SK-N-SH (cell line): Measurements from ENCODE around the gene MAGI2. TPM values are rescaled to one million over a fixed set of nuclear protein-coding genes. Genes with fewer than 3 reads are reported as not detected.
A peak's percentile ranks its signal among the peaks of the same experiment; 100 is the strongest.

Experiments
- CTCF ChIA-PET: fragments of 300-600, 350-600 bp; formaldehyde crosslinking; extraction: SDS; loops from one replicate; lab custom pipeline; 2021; lab: Yijun Ruan, JAX
- POLR2A ChIA-PET: fragments of 350-600 bp; sonication (Branson Sonifier 250); formaldehyde crosslinking; extraction: SDS; loops from one replicate; lab custom pipeline; 2020; ENCODE audit warnings: antibody characterized with exemption, inconsistent platforms; lab: Yijun Ruan, JAX
- DNase-seq: peaks from one replicate; pipeline ENCODE4 v3.0.0; 2012
- H2AFZ ChIP-seq: fragments of 200-600 bp; sonication (generic); 2 replicates; pipeline ENCODE4 v1.8.1; 2016; ENCODE audit warnings: antibody characterized with exemption, mild to moderate bottlenecking, low read depth
- H3F3A ChIP-seq: fragments of 200-600 bp; sonication (generic); replicated peaks from 2 replicates; pipeline ENCODE3; 2016; ENCODE audit warnings: antibody characterized with exemption, mild to moderate bottlenecking; ENCODE audit not compliant: insufficient read depth
- H3K27ac ChIP-seq, 2 experiments: fragments of 200-500 bp in 1 of 2; fragments of 200-600 bp in 1 of 2; sonication (Bioruptor generic) in 1 of 2; sonication (generic), shearing (Covaris generic) in 1 of 2; 2 replicates each; pipeline versions ENCODE4 v1.5.1 to v1.6.1; 2014 to 2016; ENCODE audit warnings: low read depth in 2 of 2, inconsistent platforms in 1 of 2, low read length in 1 of 2, mild to moderate bottlenecking in 1 of 2, mixed read lengths in 1 of 2
- H3K27me3 ChIP-seq: fragments of 200-600 bp; sonication (generic), shearing (Covaris generic); 2 replicates; pipeline ENCODE4 v1.6.1; 2016; ENCODE audit warnings: mixed run types; ENCODE audit not compliant: insufficient read depth
- H3K36me3 ChIP-seq, 2 experiments: fragments of 200-500 bp in 1 of 2; fragments of 200-600 bp in 1 of 2; sonication (Bioruptor generic) in 1 of 2; sonication (generic) in 1 of 2; replicated peaks in 1 of 2; 2 replicates each; pipeline versions ENCODE3 to v1.5.1; 2014 to 2016; ENCODE audit warnings: low read length in 1 of 2, mild to moderate bottlenecking in 1 of 2; ENCODE audit not compliant: insufficient read depth in 2 of 2, control insufficient read depth in 1 of 2
- H3K4me1 ChIP-seq, 2 experiments: fragments of 200-500 bp in 1 of 2; fragments of 200-600 bp in 1 of 2; sonication (Bioruptor generic) in 1 of 2; sonication (generic), shearing (Covaris generic) in 1 of 2; 2 replicates each; pipeline versions ENCODE4 v1.5.1 to v1.6.1; 2014 to 2016; ENCODE audit warnings: low read depth in 1 of 2, low read length in 1 of 2, mixed run types in 1 of 2; ENCODE audit not compliant: insufficient read depth in 2 of 2, control insufficient read depth in 1 of 2
- H3K4me2 ChIP-seq: fragments of 200-600 bp; sonication (generic), shearing (Covaris generic); 2 replicates; pipeline ENCODE4 v1.6.1; 2017; ENCODE audit warnings: mixed run types
- H3K4me3 ChIP-seq, 2 experiments: fragments of 200-500 bp in 1 of 2; fragments of 200-600 bp in 1 of 2; sonication (Bioruptor generic) in 1 of 2; sonication (generic), shearing (Covaris generic) in 1 of 2; 2 replicates each; pipeline versions ENCODE4 v1.5.1 to v1.8.1; 2014 to 2016; ENCODE audit warnings: low read depth in 2 of 2, inconsistent platforms in 1 of 2, low read length in 1 of 2, mild to moderate bottlenecking in 1 of 2, mixed read lengths in 1 of 2, moderate library complexity in 1 of 2
- H3K79me2 ChIP-seq: fragments of 200-600 bp; sonication (generic); 2 replicates; pipeline ENCODE4 v1.8.1; 2017; ENCODE audit warnings: mild to moderate bottlenecking; ENCODE audit not compliant: insufficient read depth
- H3K9ac ChIP-seq: fragments of 200-600 bp; sonication (generic); 2 replicates; pipeline ENCODE4 v1.6.1; 2017; ENCODE audit warnings: mixed run types
- H3K9me2 ChIP-seq: fragments of 200-600 bp; sonication (generic); 2 replicates; pipeline ENCODE4 v1.6.1; 2017; ENCODE audit warnings: mixed run types
- H3K9me3 ChIP-seq: fragments of 200-600 bp; sonication (generic); 2 replicates; pipeline ENCODE4 v1.6.1; 2017; ENCODE audit warnings: mixed run types, mild to moderate bottlenecking, moderate library complexity
- H4K20me1 ChIP-seq: fragments of 200-600 bp; sonication (generic); 2 replicates; pipeline ENCODE4 v1.6.1; 2017; ENCODE audit warnings: mild to moderate bottlenecking, mixed run types; ENCODE audit not compliant: insufficient read depth
- EZH2phosphoT487 ChIP-seq: fragments of 200-600 bp; sonication (generic); IDR thresholded peaks from 2 replicates; pipeline ENCODE4 v1.6.1; 2017; ENCODE audit warnings: low read depth, mixed run types, mild to moderate bottlenecking, antibody characterized with exemption, moderate library complexity, borderline replicate concordance
- FOXJ3 ChIP-seq: sonication (generic); formaldehyde crosslinking; IDR thresholded peaks from 2 replicates; pipeline ENCODE4 v1.5.1; 2020; ENCODE audit warnings: mild to moderate bottlenecking, missing genetic modification reagents
- RAD21 ChIP-seq: IDR thresholded peaks from 2 replicates; pipeline ENCODE4 v1.6.1; 2012; ENCODE audit warnings: mild to moderate bottlenecking, low read length
- RFX5 ChIP-seq: IDR thresholded peaks from 2 replicates; pipeline ENCODE4 v1.6.1; 2012; ENCODE audit warnings: mild to moderate bottlenecking, improper control_type of control experiment, low read length
- SMC3 ChIP-seq: IDR thresholded peaks from 2 replicates; pipeline ENCODE4 v1.6.1; 2012; ENCODE audit warnings: low read depth, low read length, improper control_type of control experiment
- WGBS: methylation state at CpG from one replicate; pipeline ENCODE4 v1.1.6; 2017; ENCODE audit warnings: low lambda C conversion rate; 5-methylcytosine and 5-hydroxymethylcytosine counted together
- polyA plus RNA-seq, 3 experiments: library from polyadenylated mRNA; depleted of rRNA; stranded (reverse); fragments of >200 nt; gene quantifications; 2 replicates each; pipeline ENCODE4 v1.2.3, GENCODE V29; 2012
- TF ChIP-seq, protein P1 (sequence below): fragments of 200-600 bp; sonication (generic); IDR thresholded peaks from 2 replicates; pipeline ENCODE4 v1.6.1; 2017; ENCODE audit warnings: antibody characterized with exemption, mild to moderate bottlenecking, moderate library complexity
- TF ChIP-seq, protein P2 (sequence below): fragments of 150-350 bp; IDR thresholded peaks from 2 replicates; pipeline ENCODE4 v1.6.1; 2016; ENCODE audit warnings: mild to moderate bottlenecking, low read depth, low read length
- TF ChIP-seq, protein P3 (sequence below): IDR thresholded peaks from 2 replicates; pipeline ENCODE4 v1.6.1; 2012; ENCODE audit warnings: mild to moderate bottlenecking, low read depth, low read length, moderate library complexity
- TF ChIP-seq, protein P4 (sequence below): IDR thresholded peaks from 2 replicates; pipeline ENCODE4 v1.4.0; 2012; ENCODE audit warnings: low read depth, borderline replicate concordance

The MAGI2 gene
- polyA plus RNA-seq, 1 of the 3 experiments (the other 2 are of a cell fraction): 1.1 TPM

DNA sequence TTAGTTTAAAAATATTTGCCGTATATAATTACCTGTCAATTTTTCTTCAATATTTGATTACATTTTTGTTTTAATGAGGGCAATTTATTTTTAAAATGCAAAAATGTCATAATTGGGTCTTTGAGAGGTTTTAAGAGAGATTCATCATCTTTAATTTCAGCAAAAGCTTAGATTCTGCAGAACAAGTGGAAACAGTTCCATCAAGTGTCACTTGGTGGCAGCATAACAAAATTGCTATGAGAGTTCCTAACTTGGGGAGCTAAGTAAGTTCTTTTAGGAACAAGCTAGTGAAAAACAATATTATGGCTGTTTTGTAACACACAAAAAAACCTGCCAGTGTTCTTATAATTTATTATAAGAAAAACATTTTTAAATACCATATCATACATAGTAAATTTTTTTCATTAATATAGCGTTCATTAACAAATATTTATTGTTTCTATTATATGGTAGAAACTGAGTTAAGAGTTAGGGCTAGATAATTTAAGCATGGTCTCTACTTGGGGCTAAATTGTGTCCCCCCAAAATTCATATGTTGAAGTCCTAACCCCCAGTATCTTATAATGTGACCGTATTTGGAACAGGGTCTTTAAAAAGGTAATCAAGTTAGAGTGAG is 155.2 kb downstream of the MAGI2 start (continued):
- TF ChIP-seq, protein P1, sequence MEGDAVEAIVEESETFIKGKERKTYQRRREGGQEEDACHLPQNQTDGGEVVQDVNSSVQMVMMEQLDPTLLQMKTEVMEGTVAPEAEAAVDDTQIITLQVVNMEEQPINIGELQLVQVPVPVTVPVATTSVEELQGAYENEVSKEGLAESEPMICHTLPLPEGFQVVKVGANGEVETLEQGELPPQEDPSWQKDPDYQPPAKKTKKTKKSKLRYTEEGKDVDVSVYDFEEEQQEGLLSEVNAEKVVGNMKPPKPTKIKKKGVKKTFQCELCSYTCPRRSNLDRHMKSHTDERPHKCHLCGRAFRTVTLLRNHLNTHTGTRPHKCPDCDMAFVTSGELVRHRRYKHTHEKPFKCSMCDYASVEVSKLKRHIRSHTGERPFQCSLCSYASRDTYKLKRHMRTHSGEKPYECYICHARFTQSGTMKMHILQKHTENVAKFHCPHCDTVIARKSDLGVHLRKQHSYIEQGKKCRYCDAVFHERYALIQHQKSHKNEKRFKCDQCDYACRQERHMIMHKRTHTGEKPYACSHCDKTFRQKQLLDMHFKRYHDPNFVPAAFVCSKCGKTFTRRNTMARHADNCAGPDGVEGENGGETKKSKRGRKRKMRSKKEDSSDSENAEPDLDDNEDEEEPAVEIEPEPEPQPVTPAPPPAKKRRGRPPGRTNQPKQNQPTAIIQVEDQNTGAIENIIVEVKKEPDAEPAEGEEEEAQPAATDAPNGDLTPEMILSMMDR: peak; percentile 97
- TF ChIP-seq, protein P2, sequence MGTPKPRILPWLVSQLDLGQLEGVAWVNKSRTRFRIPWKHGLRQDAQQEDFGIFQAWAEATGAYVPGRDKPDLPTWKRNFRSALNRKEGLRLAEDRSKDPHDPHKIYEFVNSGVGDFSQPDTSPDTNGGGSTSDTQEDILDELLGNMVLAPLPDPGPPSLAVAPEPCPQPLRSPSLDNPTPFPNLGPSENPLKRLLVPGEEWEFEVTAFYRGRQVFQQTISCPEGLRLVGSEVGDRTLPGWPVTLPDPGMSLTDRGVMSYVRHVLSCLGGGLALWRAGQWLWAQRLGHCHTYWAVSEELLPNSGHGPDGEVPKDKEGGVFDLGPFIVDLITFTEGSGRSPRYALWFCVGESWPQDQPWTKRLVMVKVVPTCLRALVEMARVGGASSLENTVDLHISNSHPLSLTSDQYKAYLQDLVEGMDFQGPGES: no peak
- TF ChIP-seq EZH2phosphoT487 (no peak), SMC3 (peak; percentile 84), FOXJ3 (no peak), RFX5 (no peak)

DNA sequence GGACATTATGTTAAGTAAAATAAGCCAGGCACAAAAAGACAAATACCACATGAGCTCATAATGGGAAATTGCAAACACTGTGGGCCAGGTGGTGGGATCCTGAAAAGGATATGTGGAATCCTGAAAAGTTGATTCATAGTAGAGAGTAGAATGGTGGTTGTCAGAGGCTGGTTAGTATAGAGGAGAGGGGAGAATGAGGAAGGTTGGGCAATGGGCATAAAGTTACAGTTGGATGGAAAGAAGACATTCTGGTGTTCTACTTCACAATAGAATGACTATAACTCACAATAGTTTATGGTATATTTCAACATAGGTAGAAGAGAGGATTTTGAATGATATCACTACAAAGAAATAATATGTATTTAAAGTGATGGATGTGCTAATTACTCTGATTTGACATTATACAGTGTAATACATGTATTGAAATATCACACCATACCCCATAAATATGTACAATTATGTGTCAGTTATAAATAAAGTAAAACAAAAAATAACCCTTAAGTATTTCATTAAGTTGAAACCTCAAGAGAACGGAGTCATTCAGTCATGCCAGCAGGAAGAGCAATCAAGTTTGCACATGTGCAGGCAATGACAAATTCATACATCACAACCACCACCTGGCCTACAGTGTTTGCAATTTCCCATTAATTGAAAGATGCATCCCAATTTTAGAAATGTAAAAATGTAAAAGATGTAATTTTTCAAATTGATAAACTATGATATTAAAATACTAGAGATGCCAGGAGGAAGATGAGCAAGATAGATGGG is 156.7 kb downstream of the MAGI2 start:
- Histone ChIP-seq H3K36me3 (no peaks in the 10 kb centered on the region), H3K27me3 (no peaks in the 10 kb centered on the region), H3K4me1 (no peaks in the 10 kb centered on the region; a peak in 1 of 4 replicates), H3K9me2 (no peaks in the 10 kb centered on the region), H3K4me3 (no peak overlapping the region), H3K79me2 (no peaks in the 10 kb centered on the region), H3K27ac (no peak overlapping the region), H4K20me1 (no peaks in the 10 kb centered on the region), H3K9ac (no peak overlapping the region), H3K9me3 (no peaks in the 10 kb centered on the region), H3K4me2 (no peak overlapping the region), H3F3A (peaks cover 3% of the 10 kb centered on the region), H2AFZ (no peak overlapping the region)
- DNase-seq: no peak
- 74% methylated on average over 1 of the region's 1 CpG for WGBS
- no peak for TF ChIP-seq RAD21
- TF ChIP-seq, protein P3, sequence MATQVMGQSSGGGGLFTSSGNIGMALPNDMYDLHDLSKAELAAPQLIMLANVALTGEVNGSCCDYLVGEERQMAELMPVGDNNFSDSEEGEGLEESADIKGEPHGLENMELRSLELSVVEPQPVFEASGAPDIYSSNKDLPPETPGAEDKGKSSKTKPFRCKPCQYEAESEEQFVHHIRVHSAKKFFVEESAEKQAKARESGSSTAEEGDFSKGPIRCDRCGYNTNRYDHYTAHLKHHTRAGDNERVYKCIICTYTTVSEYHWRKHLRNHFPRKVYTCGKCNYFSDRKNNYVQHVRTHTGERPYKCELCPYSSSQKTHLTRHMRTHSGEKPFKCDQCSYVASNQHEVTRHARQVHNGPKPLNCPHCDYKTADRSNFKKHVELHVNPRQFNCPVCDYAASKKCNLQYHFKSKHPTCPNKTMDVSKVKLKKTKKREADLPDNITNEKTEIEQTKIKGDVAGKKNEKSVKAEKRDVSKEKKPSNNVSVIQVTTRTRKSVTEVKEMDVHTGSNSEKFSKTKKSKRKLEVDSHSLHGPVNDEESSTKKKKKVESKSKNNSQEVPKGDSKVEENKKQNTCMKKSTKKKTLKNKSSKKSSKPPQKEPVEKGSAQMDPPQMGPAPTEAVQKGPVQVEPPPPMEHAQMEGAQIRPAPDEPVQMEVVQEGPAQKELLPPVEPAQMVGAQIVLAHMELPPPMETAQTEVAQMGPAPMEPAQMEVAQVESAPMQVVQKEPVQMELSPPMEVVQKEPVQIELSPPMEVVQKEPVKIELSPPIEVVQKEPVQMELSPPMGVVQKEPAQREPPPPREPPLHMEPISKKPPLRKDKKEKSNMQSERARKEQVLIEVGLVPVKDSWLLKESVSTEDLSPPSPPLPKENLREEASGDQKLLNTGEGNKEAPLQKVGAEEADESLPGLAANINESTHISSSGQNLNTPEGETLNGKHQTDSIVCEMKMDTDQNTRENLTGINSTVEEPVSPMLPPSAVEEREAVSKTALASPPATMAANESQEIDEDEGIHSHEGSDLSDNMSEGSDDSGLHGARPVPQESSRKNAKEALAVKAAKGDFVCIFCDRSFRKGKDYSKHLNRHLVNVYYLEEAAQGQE: no peak
- TF ChIP-seq, protein P4, sequence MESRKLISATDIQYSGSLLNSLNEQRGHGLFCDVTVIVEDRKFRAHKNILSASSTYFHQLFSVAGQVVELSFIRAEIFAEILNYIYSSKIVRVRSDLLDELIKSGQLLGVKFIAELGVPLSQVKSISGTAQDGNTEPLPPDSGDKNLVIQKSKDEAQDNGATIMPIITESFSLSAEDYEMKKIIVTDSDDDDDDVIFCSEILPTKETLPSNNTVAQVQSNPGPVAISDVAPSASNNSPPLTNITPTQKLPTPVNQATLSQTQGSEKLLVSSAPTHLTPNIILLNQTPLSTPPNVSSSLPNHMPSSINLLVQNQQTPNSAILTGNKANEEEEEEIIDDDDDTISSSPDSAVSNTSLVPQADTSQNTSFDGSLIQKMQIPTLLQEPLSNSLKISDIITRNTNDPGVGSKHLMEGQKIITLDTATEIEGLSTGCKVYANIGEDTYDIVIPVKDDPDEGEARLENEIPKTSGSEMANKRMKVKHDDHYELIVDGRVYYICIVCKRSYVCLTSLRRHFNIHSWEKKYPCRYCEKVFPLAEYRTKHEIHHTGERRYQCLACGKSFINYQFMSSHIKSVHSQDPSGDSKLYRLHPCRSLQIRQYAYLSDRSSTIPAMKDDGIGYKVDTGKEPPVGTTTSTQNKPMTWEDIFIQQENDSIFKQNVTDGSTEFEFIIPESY: no peak
- ChIA-PET CTCF (interaction anchor here (1.0 to 7.7 kb wide), 20 partner anchors 9 to 754 kb away, joined by 3 to 92 read pairs (median 10); no protein-coding TSS in a partner anchor), POLR2A (no interaction called here)
